PC-3 (cell line): Measurements from ENCODE around the gene DPH6.

Source experiments
- EZH2 ChIP-seq: fragments of 300-600 bp; sonication (generic); IDR thresholded peaks from one replicate; pipeline ENCODE4 v1.6.1; 2017; ENCODE audit warnings: antibody characterized with exemption, mild to moderate bottlenecking, low read length; ENCODE audit not compliant: unreplicated experiment
- EZH2phosphoT487 ChIP-seq: fragments of 300-600 bp; sonication (generic); IDR thresholded peaks from 2 replicates; pipeline ENCODE4 v1.6.1; 2018; ENCODE audit warnings: mild to moderate bottlenecking, antibody characterized with exemption, low read length, borderline replicate concordance
- TF ChIP-seq, protein P1 (sequence below): fragments of 300-600 bp; sonication (generic); conservative IDR thresholded peaks from 2 replicates; pipeline ENCODE4 v1.5.1; 2017; ENCODE audit warnings: antibody characterized with exemption, low read depth, mild to moderate bottlenecking, low read length

DNA sequence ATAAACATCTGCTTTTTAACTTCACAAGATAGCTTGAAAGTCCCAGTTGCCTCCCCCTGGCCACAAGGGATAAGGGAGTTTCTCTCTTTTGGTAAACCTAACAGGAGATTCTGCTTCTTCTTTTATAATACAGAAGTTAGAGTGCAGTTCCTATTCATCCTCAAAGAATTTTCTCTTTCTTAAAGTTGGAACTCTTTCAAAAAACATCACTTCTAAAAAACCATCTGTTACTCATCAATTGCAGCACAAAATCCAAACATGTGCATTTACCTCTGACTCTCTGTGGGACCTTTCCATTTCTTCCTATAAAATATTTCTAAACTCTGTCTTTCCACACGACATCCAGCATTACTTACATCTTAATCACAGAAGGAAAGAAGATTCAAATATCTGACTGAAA lies 5.1 kb downstream of the DPH6 start:
- TF ChIP-seq, protein P1, sequence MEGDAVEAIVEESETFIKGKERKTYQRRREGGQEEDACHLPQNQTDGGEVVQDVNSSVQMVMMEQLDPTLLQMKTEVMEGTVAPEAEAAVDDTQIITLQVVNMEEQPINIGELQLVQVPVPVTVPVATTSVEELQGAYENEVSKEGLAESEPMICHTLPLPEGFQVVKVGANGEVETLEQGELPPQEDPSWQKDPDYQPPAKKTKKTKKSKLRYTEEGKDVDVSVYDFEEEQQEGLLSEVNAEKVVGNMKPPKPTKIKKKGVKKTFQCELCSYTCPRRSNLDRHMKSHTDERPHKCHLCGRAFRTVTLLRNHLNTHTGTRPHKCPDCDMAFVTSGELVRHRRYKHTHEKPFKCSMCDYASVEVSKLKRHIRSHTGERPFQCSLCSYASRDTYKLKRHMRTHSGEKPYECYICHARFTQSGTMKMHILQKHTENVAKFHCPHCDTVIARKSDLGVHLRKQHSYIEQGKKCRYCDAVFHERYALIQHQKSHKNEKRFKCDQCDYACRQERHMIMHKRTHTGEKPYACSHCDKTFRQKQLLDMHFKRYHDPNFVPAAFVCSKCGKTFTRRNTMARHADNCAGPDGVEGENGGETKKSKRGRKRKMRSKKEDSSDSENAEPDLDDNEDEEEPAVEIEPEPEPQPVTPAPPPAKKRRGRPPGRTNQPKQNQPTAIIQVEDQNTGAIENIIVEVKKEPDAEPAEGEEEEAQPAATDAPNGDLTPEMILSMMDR: no peak
- TF ChIP-seq EZH2: no peak
- TF ChIP-seq EZH2phosphoT487: no peak
